ENCODE measurements around the gene TES.

- TF ChIP-seq CTCF (IDR thresholded peaks at IDR 0.05) (no peak), POLR2AphosphoS5 (IDR thresholded peaks at IDR 0.05) (no peak), POLR2A (IDR thresholded peaks at IDR 0.05) (no peak)
Observed at GRCh38 chr7:116185450-116185849, 24.9 kb upstream of the TES start.

Measured in gastroesophageal sphincter (tissue), 3 donors.